IPS-NIHi11 (cell line): Measurements from ENCODE around the gene CHMP3.
"Not testable (repeated sequence)": the region's sequence is repeated elsewhere in the genome, so short reads cannot be mapped to it uniquely, and the experiment has no call there.

Source experiments
- DNase-seq: peaks from one replicate; pipeline ENCODE4 v3.0.0; 2012; ENCODE audit warnings: mixed read lengths, low spot score

CHMP3 gene

GRCh38 chr2:86562922-86563649, at the start of gene CHMP3:
Gene CHMP3, minus strand, starts transcription at chr2:86563443. Its CDS starts 95 bp downstream, at chr2:86563348.
- peak; percentile 97 for DNase-seq

- no peak for DNase-seq
Measured at GRCh38 chr2:86610871-86611270, 47.6 kb upstream of the CHMP3 start.

DNA sequence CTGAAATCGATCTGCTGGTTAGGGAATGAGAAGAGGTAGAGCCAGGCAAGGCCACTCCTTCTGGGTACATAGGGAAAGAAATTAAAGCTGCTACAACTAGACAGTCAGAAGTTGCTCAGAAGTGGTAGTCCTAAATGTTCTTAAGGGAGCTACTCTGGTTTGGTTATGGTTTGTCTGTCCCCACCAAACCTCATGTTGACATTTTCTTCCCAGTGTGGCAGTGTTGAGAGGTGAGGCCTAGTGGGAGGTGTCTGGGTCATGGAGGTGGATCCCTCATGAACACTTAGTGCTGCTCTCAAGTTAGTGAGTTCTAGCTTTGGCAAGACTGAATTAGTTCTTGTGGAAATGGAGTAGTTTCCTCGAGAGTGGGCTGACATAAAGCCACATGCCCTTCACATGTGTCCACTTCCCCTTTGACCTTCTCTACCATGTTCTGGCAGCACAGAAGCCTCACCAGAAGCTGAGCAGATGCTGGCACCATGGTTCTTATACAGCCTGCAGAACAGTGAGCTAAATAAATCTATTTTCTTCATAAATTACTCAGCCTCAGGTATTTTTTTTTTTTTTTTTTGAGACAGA, 45.7 kb upstream of the CHMP3 start:
- no peak for DNase-seq

DNA sequence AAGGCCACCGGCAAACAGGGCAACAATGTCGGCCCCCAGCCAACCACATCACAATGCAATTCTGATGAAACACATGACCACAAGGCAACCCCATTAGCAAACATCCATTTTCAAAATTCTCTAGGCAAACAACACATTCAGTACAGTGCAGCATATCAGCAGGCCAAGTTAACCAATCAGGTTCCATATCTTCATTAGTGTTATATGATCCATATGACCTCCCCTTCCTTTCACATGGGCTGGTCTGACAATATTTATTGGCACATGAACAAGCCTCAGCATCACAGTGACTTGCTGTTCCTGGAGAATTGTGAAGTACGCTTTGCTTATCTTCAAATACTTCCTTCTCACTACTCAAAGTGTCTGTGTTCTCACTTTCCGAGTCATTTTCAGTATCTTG, 40.7 kb upstream of the CHMP3 start:
- DNase-seq = no peak

- no peak for DNase-seq
Measured at GRCh38 chr2:86598966-86599365, 35.7 kb upstream of the CHMP3 start.

DNA sequence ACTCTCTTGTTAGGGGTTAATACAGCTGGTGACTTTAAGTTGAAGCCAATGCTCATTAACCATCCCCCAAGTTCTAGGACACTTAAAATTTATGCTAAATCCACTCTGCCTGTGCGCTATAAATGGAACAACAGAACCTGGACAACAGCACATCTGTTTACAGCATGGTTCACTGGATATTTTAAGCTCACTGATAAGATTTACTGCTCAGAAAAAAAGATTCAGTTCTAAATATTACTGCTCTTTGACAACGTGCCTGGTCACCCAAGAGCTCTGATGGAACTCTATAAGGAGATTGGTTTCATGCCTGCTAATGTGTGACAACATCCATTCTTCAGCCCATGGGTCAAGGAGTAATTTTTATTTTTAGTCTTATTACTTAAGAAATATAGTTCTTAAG, 32.9 kb upstream of the CHMP3 start:
- DNase-seq = no peak

DNA sequence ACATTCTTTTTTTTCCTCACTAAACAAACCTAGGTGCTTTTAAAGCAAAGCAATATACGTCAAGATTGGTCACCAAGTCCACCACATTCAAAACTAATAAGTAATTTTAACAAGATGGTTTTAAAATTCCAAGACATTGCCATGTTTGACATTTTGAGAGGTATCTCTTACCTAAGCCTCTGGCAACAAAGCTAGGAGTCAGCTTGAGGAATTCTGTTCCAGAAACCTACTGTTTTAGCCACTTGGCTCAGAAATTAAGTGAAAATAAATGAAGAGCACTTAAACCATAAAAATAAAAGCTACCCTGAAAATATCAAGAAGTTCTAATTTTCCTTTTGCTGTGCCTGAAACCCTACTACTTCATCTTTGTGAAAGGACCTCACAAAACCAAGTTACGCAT, 30.0 kb upstream of the CHMP3 start:
- DNase-seq = no peak

- no peak for DNase-seq
Measured at GRCh38 chr2:86592547-86593230, 29.4 kb upstream of the CHMP3 start.

DNA sequence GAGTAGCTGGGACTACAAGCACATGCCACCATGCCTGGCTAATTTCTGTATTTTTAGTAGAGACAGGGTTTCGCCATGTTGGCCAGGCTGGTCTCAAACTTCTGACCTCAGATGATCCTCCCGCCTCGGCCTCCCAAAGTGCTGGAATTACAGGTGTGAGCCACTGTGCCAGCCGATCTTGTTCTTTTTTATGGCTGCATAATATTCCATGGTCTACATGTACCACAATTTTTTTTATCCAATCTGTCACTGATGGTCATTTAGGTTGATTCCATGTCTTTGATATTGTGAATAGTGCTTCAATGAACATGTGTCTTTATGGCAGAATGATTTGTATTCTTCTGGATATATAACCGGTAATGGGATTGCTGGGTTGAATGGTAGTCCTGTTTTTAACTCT, 26.5 kb upstream of the CHMP3 start:
- not testable (repeated sequence) for DNase-seq

DNA sequence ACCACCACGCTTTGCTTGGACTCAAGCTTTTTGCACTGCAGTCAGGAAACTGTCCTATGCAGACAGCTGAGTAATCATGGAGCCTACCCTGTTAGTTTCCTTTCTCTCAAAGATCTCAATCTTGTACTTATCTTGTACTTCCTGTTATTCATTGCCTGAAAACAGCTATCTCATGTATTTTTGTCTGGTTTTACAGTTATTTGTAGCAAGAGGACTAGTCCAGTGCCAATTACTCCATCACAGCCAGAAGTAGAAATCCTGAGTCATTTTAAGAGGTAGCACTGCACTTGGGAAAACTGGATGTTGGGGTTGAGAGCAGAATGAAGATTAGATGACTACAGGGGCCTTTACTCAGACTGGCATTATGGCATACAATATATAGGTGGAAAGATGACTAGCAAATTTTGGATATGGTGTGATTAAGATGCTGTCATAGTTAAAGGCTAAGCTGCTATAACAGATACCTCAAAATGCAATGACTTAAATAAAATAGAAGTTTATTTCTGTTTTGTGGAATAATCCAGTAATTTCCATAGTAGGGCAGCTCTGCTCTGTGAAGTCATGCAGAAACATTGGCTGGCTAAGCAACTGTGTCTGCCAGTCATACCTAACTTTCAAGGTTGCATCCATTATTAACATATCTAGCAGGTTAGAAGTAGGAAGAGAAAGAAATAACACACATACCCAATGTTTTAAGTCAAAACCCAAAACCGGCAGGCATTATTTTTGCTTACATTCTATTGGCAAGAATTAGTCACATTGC, 21.1 kb upstream of the CHMP3 start:
- no peak for DNase-seq

- no peak for DNase-seq
Measured at GRCh38 chr2:86580560-86580959, 17.3 kb upstream of the CHMP3 start.

GRCh38 chr2:86577817-86578456, 14.7 kb upstream of the CHMP3 start:
- DNase-seq = no peak

GRCh38 chr2:86570059-86570458, 6.8 kb upstream of the CHMP3 start:
- no peak for DNase-seq

- DNase-seq = no peak
Measured at GRCh38 chr2:86566821-86567190, 3.6 kb upstream of the CHMP3 start.

DNA sequence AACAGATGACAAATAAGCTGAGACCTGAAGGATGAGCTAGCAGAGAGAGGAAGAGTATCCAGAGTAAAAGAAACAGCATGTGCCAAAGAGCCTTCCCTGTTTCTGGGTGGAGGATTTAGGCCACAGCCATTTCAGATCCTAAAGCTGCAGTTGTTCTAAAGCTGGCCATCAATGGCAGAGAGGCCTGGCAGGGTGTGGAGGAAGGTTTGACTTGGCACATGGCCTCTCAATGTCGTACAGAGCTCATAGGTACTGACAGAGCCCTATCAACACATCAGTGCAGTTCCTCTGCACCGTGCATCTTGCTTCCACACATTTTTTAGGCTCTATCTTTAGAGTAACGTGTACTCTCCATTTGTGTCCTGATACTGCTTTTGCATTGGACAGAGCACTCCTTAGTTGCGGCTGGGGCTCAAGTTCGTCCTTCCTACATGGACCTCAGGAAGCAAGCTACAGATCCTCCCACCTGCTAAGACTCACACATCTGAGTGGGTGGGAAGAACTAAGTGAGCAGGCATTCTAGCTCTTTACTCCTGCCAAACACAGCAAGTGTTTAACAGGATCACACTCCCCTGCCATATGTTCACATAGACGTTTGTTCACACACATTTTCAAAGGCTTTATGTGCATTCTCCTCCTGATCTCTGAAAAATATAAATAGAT, 3.0 kb upstream of the CHMP3 start:
- no peak for DNase-seq

- DNase-seq = no peak
Measured at GRCh38 chr2:86563650-86564061, 413 bp upstream of the CHMP3 start.

DNA sequence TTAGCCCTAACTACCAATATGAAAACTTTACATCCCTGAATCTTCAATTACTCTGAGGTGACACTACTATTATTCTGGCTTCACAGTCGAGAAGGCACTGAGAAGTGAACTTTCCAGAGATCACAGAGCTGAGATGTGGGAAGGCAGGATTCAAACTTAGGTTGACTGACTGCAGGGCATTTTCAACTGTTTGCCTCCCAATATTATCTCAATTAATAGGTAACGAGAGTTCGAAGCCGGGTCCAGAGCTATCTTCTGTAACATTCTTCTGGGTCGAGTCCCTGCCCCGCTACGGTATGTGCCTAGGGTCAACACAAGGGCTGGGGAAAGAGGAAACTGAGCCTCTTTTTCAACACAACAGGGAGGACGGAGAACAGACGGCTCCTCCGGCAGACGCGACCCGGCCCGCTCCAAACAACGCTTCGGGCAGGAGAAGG, 740 bp downstream of the CHMP3 start:
- DNase-seq = peak; percentile 3

DNA sequence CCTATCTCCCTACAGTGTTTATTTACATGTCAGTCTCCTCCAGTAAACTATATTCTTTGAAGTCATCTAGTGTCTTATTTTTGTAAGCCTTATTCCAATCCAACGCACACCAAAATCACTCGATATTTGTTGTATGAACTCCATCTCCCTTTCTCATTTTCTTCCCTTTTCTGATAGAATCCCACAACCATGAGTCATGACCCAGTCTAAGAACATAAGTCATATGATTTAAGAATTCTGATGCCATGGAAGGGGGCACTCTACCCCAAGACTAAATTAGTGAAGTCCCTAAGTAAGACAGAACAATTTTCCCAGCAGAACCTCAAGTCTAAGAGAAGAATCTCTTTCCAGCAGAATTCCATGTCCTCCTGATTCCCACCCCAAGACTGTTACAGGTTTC, 5.4 kb downstream of the CHMP3 start:
- no peak for DNase-seq

- DNase-seq = no peak
Measured at GRCh38 chr2:86556508-86556907, 6.7 kb downstream of the CHMP3 start.

DNA sequence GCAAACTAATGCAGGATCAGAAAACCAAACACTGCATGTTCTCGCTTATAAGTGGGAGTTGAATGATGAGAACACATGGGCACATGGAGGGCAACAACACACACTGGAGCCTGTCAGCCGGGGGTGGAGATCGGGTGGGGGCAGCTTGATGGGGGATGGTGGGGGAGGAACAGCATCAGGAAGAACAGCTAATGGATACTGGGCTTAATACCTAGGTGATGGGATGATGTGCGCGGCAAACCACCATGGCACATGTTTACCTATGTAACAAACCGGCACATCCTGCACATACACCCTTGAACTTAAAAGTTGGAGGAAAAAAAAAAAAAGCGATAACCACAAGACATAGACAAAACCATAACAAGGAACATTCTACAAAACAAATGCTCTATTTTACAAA, 10.4 kb downstream of the CHMP3 start:
- no peak for DNase-seq

GRCh38 chr2:86549963-86550725, 13.1 kb downstream of the CHMP3 start:
- DNase-seq = not testable (repeated sequence)
